Activated naive CD8-positive, alpha-beta T cell treated with anti-CD3 and anti-CD28 coated beads, Interleukin-2, amount 10 ng/mL, durations not matched to agents 7 days and 5 days (primary cell): ENCODE results near the gene FGF14. TPM values are rescaled to one million over a fixed set of nuclear protein-coding genes. Genes with fewer than 3 reads are reported as not detected.

ENCODE experiments used
- ATAC-seq: fragments of 150-1000 bp; cut with Tn5 transposase; one replicate; pipeline ENCODE4 v1.10.0; 2021; ENCODE audit warnings: low read depth, moderate library complexity
- POLR2A ChIA-PET: fragments of 350-600 bp; sonication (Branson Sonifier 250); formaldehyde crosslinking; loops from one replicate; lab custom pipeline; 2021; ENCODE audit warnings: antibody characterized with exemption; lab: Charles Lee
- DNase-seq: peaks from one replicate; pipeline ENCODE4 v3.0.0; 2021
- H3K27ac Mint-ChIP-seq: one replicate; pipeline ENCODE4 v1.8.0; 2022; ENCODE audit warnings: mild to moderate bottlenecking, mixed read lengths
- H3K27me3 Mint-ChIP-seq: one replicate; pipeline ENCODE4 v1.8.0; 2022; ENCODE audit warnings: mild to moderate bottlenecking, moderate library complexity, mixed read lengths
- H3K36me3 Mint-ChIP-seq: one replicate; pipeline ENCODE4 v1.8.0; 2021; ENCODE audit warnings: mild to moderate bottlenecking, mixed read lengths
- H3K4me1 Mint-ChIP-seq: one replicate; pipeline ENCODE4 v1.8.0; 2021; ENCODE audit warnings: mixed read lengths
- H3K4me3 Mint-ChIP-seq: one replicate; pipeline ENCODE4 v1.8.0; 2022; ENCODE audit warnings: mild to moderate bottlenecking, moderate library complexity, mixed read lengths
- H3K9me3 Mint-ChIP-seq: one replicate; pipeline ENCODE4 v1.8.0; 2021; ENCODE audit warnings: mixed read lengths
- total RNA-seq, 2 experiments: library from RNA; stranded (reverse); gene quantifications; one replicate each; pipeline ENCODE4 v1.2.3, GENCODE V29; 2021

Gene FGF14
- total RNA-seq, 2 experiments from 2014 or later = 0.03 TPM; not detected in 1

- DNase-seq = no peak
- H3K4me3 Mint-ChIP-seq = no peak overlapping the region
- POLR2A ChIA-PET = no interaction called here
- no peaks in the 10 kb centered on the region for H3K27me3 Mint-ChIP-seq
- ATAC-seq = no peak
- no peaks in the 10 kb centered on the region for H3K9me3 Mint-ChIP-seq
- no peaks in the 10 kb centered on the region for H3K4me1 Mint-ChIP-seq
- H3K27ac Mint-ChIP-seq = no peak overlapping the region
- no peaks in the 10 kb centered on the region for H3K36me3 Mint-ChIP-seq
Measured at GRCh38 chr13:102316732-102317131, 85.1 kb downstream of the FGF14 start.

GRCh38 chr13:102312841-102313240 lies 89.0 kb downstream of the FGF14 start:
- ATAC-seq (no peak), DNase-seq (no peak)
- Mint-ChIP-seq H3K4me1 (no peaks in the 10 kb centered on the region), H3K27ac (no peak overlapping the region), H3K4me3 (no peak overlapping the region), H3K27me3 (no peaks in the 10 kb centered on the region), H3K36me3 (no peaks in the 10 kb centered on the region), H3K9me3 (no peaks in the 10 kb centered on the region)
- POLR2A ChIA-PET = no interaction called here

GRCh38 chr13:102311901-102312300 lies 89.9 kb downstream of the FGF14 start:
- DNase-seq = no peak
- no peaks in the 10 kb centered on the region for H3K9me3 Mint-ChIP-seq
- POLR2A ChIA-PET = no interaction called here
- no peak overlapping the region for H3K27ac Mint-ChIP-seq
- H3K36me3 Mint-ChIP-seq = no peaks in the 10 kb centered on the region
- no peak overlapping the region for H3K4me3 Mint-ChIP-seq
- no peak for ATAC-seq
- H3K4me1 Mint-ChIP-seq = no peaks in the 10 kb centered on the region
- no peaks in the 10 kb centered on the region for H3K27me3 Mint-ChIP-seq

GRCh38 chr13:102311419-102311796 lies 90.4 kb downstream of the FGF14 start:
- H3K4me1 Mint-ChIP-seq = no peaks in the 10 kb centered on the region
- H3K27ac Mint-ChIP-seq = no peak overlapping the region
- ATAC-seq = no peak
- no peak for DNase-seq
- H3K36me3 Mint-ChIP-seq = no peaks in the 10 kb centered on the region
- POLR2A ChIA-PET = no interaction called here
- no peaks in the 10 kb centered on the region for H3K27me3 Mint-ChIP-seq
- H3K4me3 Mint-ChIP-seq = no peak overlapping the region
- H3K9me3 Mint-ChIP-seq = no peaks in the 10 kb centered on the region

- POLR2A ChIA-PET = no interaction called here
- no peaks in the 10 kb centered on the region for H3K9me3 Mint-ChIP-seq
- no peaks in the 10 kb centered on the region for H3K36me3 Mint-ChIP-seq
- H3K27me3 Mint-ChIP-seq = no peaks in the 10 kb centered on the region
- no peak overlapping the region for H3K27ac Mint-ChIP-seq
- ATAC-seq (no peak), DNase-seq (no peak)
- no peaks in the 10 kb centered on the region for H3K4me1 Mint-ChIP-seq
- no peak overlapping the region for H3K4me3 Mint-ChIP-seq
Measured at GRCh38 chr13:102310691-102311418, 91.0 kb downstream of the FGF14 start.

GRCh38 chr13:102309110-102309509 lies 92.7 kb downstream of the FGF14 start:
- H3K9me3 Mint-ChIP-seq = no peaks in the 10 kb centered on the region
- H3K4me1 Mint-ChIP-seq = no peaks in the 10 kb centered on the region
- no peaks in the 10 kb centered on the region for H3K36me3 Mint-ChIP-seq
- no peak for ATAC-seq
- H3K27ac Mint-ChIP-seq = no peak overlapping the region
- POLR2A ChIA-PET = no interaction called here
- no peak for DNase-seq
- no peaks in the 10 kb centered on the region for H3K27me3 Mint-ChIP-seq
- no peak overlapping the region for H3K4me3 Mint-ChIP-seq

- ATAC-seq (no peak), DNase-seq (no peak)
- H3K9me3 Mint-ChIP-seq = no peaks in the 10 kb centered on the region
- H3K36me3 Mint-ChIP-seq = no peaks in the 10 kb centered on the region
- H3K27ac Mint-ChIP-seq = no peak overlapping the region
- POLR2A ChIA-PET = no interaction called here
- no peaks in the 10 kb centered on the region for H3K27me3 Mint-ChIP-seq
- H3K4me1 Mint-ChIP-seq = no peaks in the 10 kb centered on the region
- H3K4me3 Mint-ChIP-seq = no peak overlapping the region
Measured at GRCh38 chr13:102302534-102302933, 99.3 kb downstream of the FGF14 start.

GRCh38 chr13:102300379-102300778 lies 101.5 kb downstream of the FGF14 start:
- Mint-ChIP-seq H3K36me3 (no peaks in the 10 kb centered on the region), H3K4me1 (no peaks in the 10 kb centered on the region), H3K4me3 (no peak overlapping the region), H3K27ac (no peak overlapping the region), H3K9me3 (no peaks in the 10 kb centered on the region), H3K27me3 (no peaks in the 10 kb centered on the region)
- POLR2A ChIA-PET = no interaction called here
- ATAC-seq (no peak), DNase-seq (no peak)

- no peaks in the 10 kb centered on the region for H3K4me1 Mint-ChIP-seq
- DNase-seq = no peak
- H3K36me3 Mint-ChIP-seq = no peaks in the 10 kb centered on the region
- ATAC-seq = no peak
- H3K9me3 Mint-ChIP-seq = no peaks in the 10 kb centered on the region
- POLR2A ChIA-PET = no interaction called here
- H3K4me3 Mint-ChIP-seq = no peak overlapping the region
- H3K27me3 Mint-ChIP-seq = no peaks in the 10 kb centered on the region
- H3K27ac Mint-ChIP-seq = no peak overlapping the region
Measured at GRCh38 chr13:102299366-102299765, 102.5 kb downstream of the FGF14 start.

GRCh38 chr13:102298051-102298450 lies 103.8 kb downstream of the FGF14 start:
- DNase-seq (no peak), ATAC-seq (no peak)
- Mint-ChIP-seq H3K36me3 (no peaks in the 10 kb centered on the region), H3K9me3 (no peaks in the 10 kb centered on the region), H3K4me3 (no peak overlapping the region), H3K4me1 (no peaks in the 10 kb centered on the region), H3K27ac (no peak overlapping the region), H3K27me3 (no peaks in the 10 kb centered on the region)
- POLR2A ChIA-PET = no interaction called here

- no peak for ATAC-seq
- Mint-ChIP-seq H3K27me3 (no peaks in the 10 kb centered on the region), H3K9me3 (no peaks in the 10 kb centered on the region), H3K36me3 (no peaks in the 10 kb centered on the region), H3K4me1 (no peaks in the 10 kb centered on the region), H3K4me3 (no peak overlapping the region), H3K27ac (no peak overlapping the region)
- POLR2A ChIA-PET = no interaction called here
- DNase-seq = no peak
Measured at GRCh38 chr13:102295316-102296048, 106.4 kb downstream of the FGF14 start.

GRCh38 chr13:102294407-102295018 lies 107.3 kb downstream of the FGF14 start:
- POLR2A ChIA-PET = no interaction called here
- ATAC-seq = no peak
- Mint-ChIP-seq H3K4me3 (no peak overlapping the region), H3K27ac (no peak overlapping the region), H3K9me3 (no peaks in the 10 kb centered on the region), H3K4me1 (no peaks in the 10 kb centered on the region), H3K27me3 (no peaks in the 10 kb centered on the region), H3K36me3 (no peaks in the 10 kb centered on the region)
- no peak for DNase-seq

GRCh38 chr13:102293723-102294122 lies 108.1 kb downstream of the FGF14 start:
- Mint-ChIP-seq H3K36me3 (no peaks in the 10 kb centered on the region), H3K27me3 (no peaks in the 10 kb centered on the region), H3K4me1 (no peaks in the 10 kb centered on the region), H3K4me3 (no peak overlapping the region), H3K27ac (no peak overlapping the region), H3K9me3 (no peaks in the 10 kb centered on the region)
- POLR2A ChIA-PET = no interaction called here
- no peak for DNase-seq
- ATAC-seq = no peak
